ENCODE results near the gene MRPS25. TPM values are rescaled to one million over a fixed set of nuclear protein-coding genes. Genes with fewer than 3 reads are reported as not detected.

MRPS25 gene
- polyA plus RNA-seq (2012; ENCODE audit: insufficient read depth, insufficient read length, low read depth): 34.5 TPM

- TF ChIP-seq CTCF (IDR thresholded peaks at IDR 0.05; ENCODE audit: low read depth, low read length): no peak
- Histone ChIP-seq H3K36me3 (no peaks in the 10 kb centered on the region; the same call in 1 of the 2 replicates), H3K4me3 (ENCODE audit: low read depth, low read length) (peak within 1 kb of the TSS; percentile 84), H3K9me3 (no peaks in the 10 kb centered on the region), H3K27me3 (no peaks in the 10 kb centered on the region), H3K4me1 (no peaks in the 10 kb centered on the region)
- DNase-seq: peak; percentile 84
Observed at GRCh38 chr3:15064835-15065549, at the start of gene MRPS25. MRPS25 (minus strand) TSS chr3:15065315; CDS start chr3:15065194, 121 bp downstream.

GRCh38 chr3:15113884-15114283 lies 48.8 kb upstream of the MRPS25 start:
- Histone ChIP-seq H3K9me3 (no peaks in the 10 kb centered on the region), H3K4me1 (no peaks in the 10 kb centered on the region), H3K27me3 (no peaks in the 10 kb centered on the region), H3K4me3 (ENCODE audit: low read depth, low read length) (no peak overlapping the region), H3K36me3 (no peaks in the 10 kb centered on the region)
- DNase-seq: no peak
- no peak for TF ChIP-seq CTCF (IDR thresholded peaks at IDR 0.05; ENCODE audit: low read depth, low read length)

GRCh38 chr3:15113471-15113870 lies 48.4 kb upstream of the MRPS25 start:
- Histone ChIP-seq H3K4me1 (no peaks in the 10 kb centered on the region), H3K36me3 (no peaks in the 10 kb centered on the region), H3K4me3 (ENCODE audit: low read depth, low read length) (no peak overlapping the region), H3K27me3 (no peaks in the 10 kb centered on the region), H3K9me3 (no peaks in the 10 kb centered on the region)
- TF ChIP-seq CTCF (IDR thresholded peaks at IDR 0.05; ENCODE audit: low read depth, low read length): no peak
- DNase-seq: no peak

GRCh38 chr3:15112011-15112410 lies 46.9 kb upstream of the MRPS25 start:
- Histone ChIP-seq H3K27me3 (no peaks in the 10 kb centered on the region), H3K4me1 (no peaks in the 10 kb centered on the region), H3K9me3 (no peaks in the 10 kb centered on the region), H3K36me3 (no peaks in the 10 kb centered on the region), H3K4me3 (ENCODE audit: low read depth, low read length) (no peak overlapping the region)
- TF ChIP-seq CTCF (IDR thresholded peaks at IDR 0.05; ENCODE audit: low read depth, low read length): no peak
- DNase-seq: no peak

GRCh38 chr3:15110206-15110605 lies 45.1 kb upstream of the MRPS25 start:
- no peaks in the 10 kb centered on the region for H3K36me3 ChIP-seq
- no peak for DNase-seq
- no peaks in the 10 kb centered on the region for H3K4me1 ChIP-seq
- TF ChIP-seq CTCF (IDR thresholded peaks at IDR 0.05; ENCODE audit: low read depth, low read length): no peak
- no peak overlapping the region for H3K4me3 ChIP-seq (ENCODE audit: low read depth, low read length)
- H3K27me3 ChIP-seq: no peaks in the 10 kb centered on the region
- H3K9me3 ChIP-seq: no peaks in the 10 kb centered on the region

GRCh38 chr3:15108869-15109268 lies 43.8 kb upstream of the MRPS25 start:
- DNase-seq: no peak
- H3K27me3 ChIP-seq: no peaks in the 10 kb centered on the region
- H3K4me1 ChIP-seq: no peaks in the 10 kb centered on the region
- TF ChIP-seq CTCF (IDR thresholded peaks at IDR 0.05; ENCODE audit: low read depth, low read length): no peak
- H3K9me3 ChIP-seq: no peaks in the 10 kb centered on the region
- no peak overlapping the region for H3K4me3 ChIP-seq (ENCODE audit: low read depth, low read length)
- H3K36me3 ChIP-seq: no peaks in the 10 kb centered on the region
